Fibroblast of lung (primary cell): ENCODE results near the gene GSC2. TPM values are rescaled to one million over a fixed set of nuclear protein-coding genes. Genes with fewer than 3 reads are reported as not detected.

Source experiments
- DNase-seq, 2 donors: peaks; one replicate each; pipeline versions ENCODE4 v3.0.0 to v3.0.0-alpha.2; 2010; ENCODE audit warnings: low read depth in 2 of 2
- H2AFZ ChIP-seq: 2 replicates; pipeline ENCODE4 v1.5.1; 2012; ENCODE audit warnings: low read length, control low read depth, inconsistent platforms
- H3K27ac ChIP-seq: 2 replicates; pipeline ENCODE4 v1.5.1; 2011; ENCODE audit warnings: low read length, control low read depth; ENCODE audit not compliant: insufficient read depth
- H3K27me3 ChIP-seq: 2 replicates; pipeline ENCODE4 v1.5.1; 2011; ENCODE audit warnings: mild to moderate bottlenecking, low read length; ENCODE audit not compliant: control insufficient read depth, insufficient read depth
- H3K36me3 ChIP-seq: 2 replicates; pipeline ENCODE4 v1.5.1; 2011; ENCODE audit warnings: low read length; ENCODE audit not compliant: control insufficient read depth, insufficient read depth
- H3K4me1 ChIP-seq: 2 replicates; pipeline ENCODE4 v1.5.1; 2011; ENCODE audit warnings: low read length; ENCODE audit not compliant: control insufficient read depth, insufficient read depth; ENCODE audit errors: extremely low read depth
- H3K4me2 ChIP-seq: 2 replicates; pipeline ENCODE4 v1.5.1; 2011; ENCODE audit warnings: low read length, control low read depth; ENCODE audit not compliant: insufficient read depth; ENCODE audit errors: extremely low read depth
- H3K4me3 ChIP-seq, 4 experiments: fragments of 200-600 bp in 1 of 4; sonication (generic) in 1 of 4; replicated peaks in 1 of 4; 2 replicates each; pipeline ENCODE4 v1.5.1; 2011 to 2016; ENCODE audit warnings: low read length in 4 of 4, low read depth in 3 of 4, mild to moderate bottlenecking in 3 of 4, control low read depth in 2 of 4, inconsistent platforms in 1 of 4, mixed read lengths in 1 of 4; ENCODE audit not compliant: insufficient read depth in 1 of 4; ENCODE audit errors: control extremely low read depth in 1 of 4
- H3K79me2 ChIP-seq: 2 replicates; pipeline ENCODE4 v1.5.1; 2012; ENCODE audit warnings: mild to moderate bottlenecking, low read length, inconsistent platforms; ENCODE audit not compliant: control insufficient read depth, insufficient read depth
- H3K9ac ChIP-seq: 2 replicates; pipeline ENCODE4 v1.5.1; 2011; ENCODE audit warnings: mild to moderate bottlenecking, low read length, control low read depth; ENCODE audit not compliant: insufficient read depth
- H3K9me3 ChIP-seq: 2 replicates; pipeline ENCODE4 v1.5.1; 2012; ENCODE audit warnings: low read depth, low read length; ENCODE audit not compliant: control insufficient read depth, insufficient read depth
- H4K20me1 ChIP-seq: 2 replicates; pipeline ENCODE4 v1.5.1; 2011; ENCODE audit warnings: low read length; ENCODE audit not compliant: control insufficient read depth, insufficient read depth; ENCODE audit errors: extremely low read depth
- CTCF ChIP-seq, 2 donors: IDR thresholded peaks in 1 of 2; conservative IDR thresholded peaks in 1 of 2; 1 replicate in 1 of 2; 2 replicates in 1 of 2; pipeline ENCODE4 v1.5.1; 2011 to 2012; ENCODE audit warnings: low read length in 2 of 2, control low read depth in 1 of 2, inconsistent platforms in 1 of 2, low read depth in 1 of 2, mild to moderate bottlenecking in 1 of 2
- EZH2 ChIP-seq: IDR thresholded peaks from 2 replicates; pipeline ENCODE4 v1.5.1; 2012; ENCODE audit warnings: low read length, control low read depth, mild to moderate bottlenecking; ENCODE audit errors: missing control alignments
- polyA plus RNA-seq, 2 donors: library from polyadenylated mRNA; depleted of rRNA in 1 of 2; stranded (reverse) in 1 of 2; unstranded in 1 of 2; fragments of >200 nt; gene quantifications; 2 replicates each; pipeline ENCODE4 v1.2.1, GENCODE V29; 2011 to 2012; ENCODE audit warnings: missing spikeins in 1 of 2
- total RNA-seq: library from RNA; depleted of rRNA; stranded (reverse); fragments of >200 nt; gene quantifications from 2 replicates; pipeline ENCODE4 v1.2.1, GENCODE V29; 2014

Gene GSC2
- total and polyA plus RNA-seq, 2 donors (not counting 1 experiment from before 2014, with no cell fraction given): not detected

DNA sequence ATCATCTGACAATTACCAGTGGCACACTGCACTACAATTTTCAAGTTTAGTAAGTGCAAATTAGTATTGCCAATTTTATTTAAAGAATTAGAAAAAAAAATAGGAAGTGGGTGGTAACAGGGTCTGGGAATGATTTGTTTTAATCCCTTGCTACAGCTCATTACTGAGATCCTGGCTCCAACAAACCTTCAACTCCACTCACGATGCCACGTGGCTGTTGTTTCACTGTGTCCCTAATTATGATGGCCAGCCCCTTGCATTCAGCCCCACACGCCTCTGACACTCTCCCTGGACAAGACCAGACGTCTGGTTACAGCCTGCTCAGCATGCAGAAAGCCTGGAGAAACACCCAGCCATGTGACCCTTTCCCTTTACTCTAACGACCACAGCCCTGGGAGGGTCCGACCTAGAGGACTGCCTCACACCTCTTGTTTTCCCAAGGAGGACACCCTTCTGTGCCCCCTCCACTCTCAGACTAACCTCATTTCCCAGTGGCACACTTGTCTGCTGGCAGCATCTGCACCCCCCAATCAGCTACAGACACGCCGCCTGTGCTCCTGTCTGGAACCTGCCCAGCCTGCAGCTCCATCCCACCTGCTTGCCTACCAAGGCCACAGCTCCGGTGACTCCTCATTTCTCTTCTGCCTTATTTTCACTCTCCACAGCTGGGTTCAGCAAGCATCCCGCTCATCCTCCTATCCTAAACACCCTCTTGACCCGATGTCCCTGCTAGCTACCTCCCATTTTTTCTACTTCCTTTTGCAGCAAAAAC lies 46.9 kb upstream of the GSC2 start:
- no peak for DNase-seq
- no peak overlapping the region for H3K4me2 ChIP-seq
- no peak overlapping the region for H3K9ac ChIP-seq
- no peak overlapping the region for H3K4me3 ChIP-seq
- peaks cover 5% of the 10 kb centered on the region for H3K36me3 ChIP-seq
- H4K20me1 ChIP-seq: no peaks in the 10 kb centered on the region
- H3K79me2 ChIP-seq: no peaks in the 10 kb centered on the region
- no peaks in the 10 kb centered on the region for H3K27me3 ChIP-seq
- no peaks in the 10 kb centered on the region for H3K4me1 ChIP-seq
- H2AFZ ChIP-seq: no peak overlapping the region
- H3K9me3 ChIP-seq: no peaks in the 10 kb centered on the region
- H3K27ac ChIP-seq: no peak overlapping the region
- no peak for TF ChIP-seq CTCF (conservative IDR thresholded peaks at IDR 0.05 in 1 of 2, IDR thresholded peaks at IDR 0.05 in 1 of 2; ENCODE audit: low read depth in 1 of 2, low read length in 2 of 2)
- no peak for TF ChIP-seq EZH2

- Histone ChIP-seq H3K36me3 (peaks cover 5% of the 10 kb centered on the region), H3K4me1 (no peaks in the 10 kb centered on the region), H3K4me2 (no peak overlapping the region), H3K27me3 (no peaks in the 10 kb centered on the region), H3K9ac (no peak overlapping the region), H3K9me3 (no peaks in the 10 kb centered on the region), H2AFZ (no peak overlapping the region), H3K27ac (no peak overlapping the region), H3K79me2 (no peaks in the 10 kb centered on the region), H3K4me3 (no peak overlapping the region), H4K20me1 (no peaks in the 10 kb centered on the region)
- no peak for TF ChIP-seq EZH2
- no peak for TF ChIP-seq CTCF (conservative IDR thresholded peaks at IDR 0.05 in 1 of 2, IDR thresholded peaks at IDR 0.05 in 1 of 2; ENCODE audit: low read depth in 1 of 2, low read length in 2 of 2)
- DNase-seq: no peak
Observed at GRCh38 chr22:19195796-19196731, 46.0 kb upstream of the GSC2 start.
